Right atrium auricular region (tissue), 2 donors: ENCODE results near the gene SPTBN1. TPM values are rescaled to one million over a fixed set of nuclear protein-coding genes. Genes with fewer than 3 reads are reported as not detected.

Source experiments
- DNase-seq: peaks from one replicate; pipeline ENCODE4 v3.0.0-alpha.2; 2019; ENCODE audit warnings: low spot score
- H3K27ac ChIP-seq, 2 donors: fragments of 200-600 bp; sonication (generic); 1 replicate in 1 of 2; 2 replicates in 1 of 2; pipeline ENCODE4 v1.5.1; 2016 to 2019
- H3K27me3 ChIP-seq, 2 donors: fragments of 200-600 bp; sonication (generic); one replicate each; pipeline versions ENCODE4 v1.5.1 to v1.6.0; 2017 to 2019
- H3K36me3 ChIP-seq: fragments of 200-600 bp; sonication (generic); one replicate; pipeline ENCODE4 v1.5.1; 2016
- H3K4me1 ChIP-seq, 2 donors: fragments of 200-600 bp; sonication (generic); one replicate each; pipeline versions ENCODE4 v1.5.1 to v1.6.0; 2017 to 2019
- H3K4me3 ChIP-seq, 2 donors: fragments of 200-600 bp; sonication (generic); 1 replicate in 1 of 2; 2 replicates in 1 of 2; pipeline ENCODE4 v1.5.1; 2017 to 2019; ENCODE audit warnings: mild to moderate bottlenecking in 1 of 2, moderate library complexity in 1 of 2
- H3K9me3 ChIP-seq, 2 donors: fragments of 200-600 bp; sonication (generic); one replicate each; pipeline ENCODE4 v1.5.1; 2019
- total RNA-seq, 2 donors: library from RNA; depleted of rRNA; stranded (reverse); fragments of >200 nt; gene quantifications; one replicate each; pipeline ENCODE4 v1.1.0, GENCODE V29; 2016
- TF ChIP-seq, protein P1 (sequence below), 2 donors: fragments of 200-600 bp; sonication (generic); IDR thresholded peaks; one replicate each; pipeline ENCODE4 v1.5.1; 2019; ENCODE audit warnings: antibody characterized with exemption in 2 of 2

The SPTBN1 gene
- total RNA-seq, 2 donors from 2014 or later = 265 to 382 TPM

DNA sequence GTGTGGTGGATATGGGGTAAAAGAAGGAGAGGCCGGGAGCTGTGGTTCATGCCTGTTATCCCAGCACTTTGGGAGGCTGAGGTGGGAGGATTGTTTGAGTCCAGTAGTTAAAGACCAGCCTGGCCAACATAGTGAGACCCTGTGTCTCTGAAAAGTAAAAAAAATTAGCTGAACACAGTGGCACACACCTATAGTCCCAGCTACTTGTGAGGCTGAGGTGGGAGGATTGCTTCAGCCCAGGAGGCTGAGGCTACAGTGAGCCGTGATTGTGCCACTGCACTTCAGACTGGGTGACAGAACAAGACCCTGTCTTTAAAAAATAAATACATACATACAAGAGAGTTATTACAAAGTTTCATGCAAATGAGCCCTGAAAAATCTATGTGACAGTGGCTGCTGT is 80.6 kb downstream of the SPTBN1 start:
- Histone ChIP-seq H3K4me3 (no peak overlapping the region), H3K4me1 (peaks cover 0 to 62% of the 10 kb centered on the region in 2 donors), H3K36me3 (peaks cover 13% of the 10 kb centered on the region), H3K27ac (no peak overlapping the region), H3K9me3 (no peaks in the 10 kb centered on the region), H3K27me3 (no peaks in the 10 kb centered on the region)
- DNase-seq = no peak
- TF ChIP-seq, protein P1, sequence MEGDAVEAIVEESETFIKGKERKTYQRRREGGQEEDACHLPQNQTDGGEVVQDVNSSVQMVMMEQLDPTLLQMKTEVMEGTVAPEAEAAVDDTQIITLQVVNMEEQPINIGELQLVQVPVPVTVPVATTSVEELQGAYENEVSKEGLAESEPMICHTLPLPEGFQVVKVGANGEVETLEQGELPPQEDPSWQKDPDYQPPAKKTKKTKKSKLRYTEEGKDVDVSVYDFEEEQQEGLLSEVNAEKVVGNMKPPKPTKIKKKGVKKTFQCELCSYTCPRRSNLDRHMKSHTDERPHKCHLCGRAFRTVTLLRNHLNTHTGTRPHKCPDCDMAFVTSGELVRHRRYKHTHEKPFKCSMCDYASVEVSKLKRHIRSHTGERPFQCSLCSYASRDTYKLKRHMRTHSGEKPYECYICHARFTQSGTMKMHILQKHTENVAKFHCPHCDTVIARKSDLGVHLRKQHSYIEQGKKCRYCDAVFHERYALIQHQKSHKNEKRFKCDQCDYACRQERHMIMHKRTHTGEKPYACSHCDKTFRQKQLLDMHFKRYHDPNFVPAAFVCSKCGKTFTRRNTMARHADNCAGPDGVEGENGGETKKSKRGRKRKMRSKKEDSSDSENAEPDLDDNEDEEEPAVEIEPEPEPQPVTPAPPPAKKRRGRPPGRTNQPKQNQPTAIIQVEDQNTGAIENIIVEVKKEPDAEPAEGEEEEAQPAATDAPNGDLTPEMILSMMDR (IDR thresholded peaks at IDR 0.05) = no peak

DNA sequence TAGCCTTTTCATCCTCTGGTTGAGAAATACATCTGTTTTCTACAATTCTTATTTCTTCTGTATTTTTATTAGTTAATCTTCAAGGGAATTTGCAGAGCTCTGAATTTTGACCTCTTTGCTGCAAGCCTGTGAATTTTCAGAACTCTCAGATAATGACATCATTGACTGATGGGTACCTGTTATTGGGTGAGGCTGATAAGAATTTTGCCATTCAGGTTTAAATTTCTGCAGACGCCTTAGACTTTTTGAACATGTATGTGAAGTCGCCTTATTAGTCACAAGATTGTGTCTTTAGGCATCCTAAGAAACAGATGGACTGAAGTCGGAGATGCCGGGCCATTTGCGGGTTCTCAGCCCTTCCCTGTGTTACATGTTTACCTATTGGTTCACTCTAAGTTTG is 82.4 kb downstream of the SPTBN1 start:
- TF ChIP-seq, protein P1 (IDR thresholded peaks at IDR 0.05) = no peak
- Histone ChIP-seq H3K27ac (no peak overlapping the region), H3K4me1 (peaks cover 0 to 61% of the 10 kb centered on the region in 2 donors), H3K27me3 (no peaks in the 10 kb centered on the region), H3K4me3 (no peak overlapping the region), H3K36me3 (peaks cover 11% of the 10 kb centered on the region), H3K9me3 (no peaks in the 10 kb centered on the region)
- DNase-seq = no peak

DNA sequence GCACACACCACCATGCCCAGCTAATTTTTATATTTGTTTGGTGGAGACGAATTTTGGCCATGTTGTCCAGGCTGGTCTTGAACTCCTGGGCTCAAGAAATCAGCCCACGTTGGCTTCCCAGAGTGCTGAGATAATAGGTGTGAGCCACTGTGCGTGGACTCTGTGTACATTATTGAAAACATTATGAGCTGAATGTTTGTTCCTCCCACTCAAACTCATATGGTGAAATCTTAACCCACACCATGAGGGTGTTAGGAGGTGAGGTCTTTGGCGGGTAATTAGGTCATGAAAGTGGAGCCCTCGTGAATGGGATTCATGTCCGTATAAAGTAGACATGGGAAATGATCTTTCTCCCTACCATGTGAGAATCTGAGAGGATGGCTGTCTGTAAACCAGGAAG is 83.6 kb downstream of the SPTBN1 start:
- Histone ChIP-seq H3K4me3 (no peak overlapping the region), H3K27me3 (no peaks in the 10 kb centered on the region), H3K9me3 (no peaks in the 10 kb centered on the region), H3K27ac (no peak overlapping the region), H3K4me1 (peaks cover 0 to 61% of the 10 kb centered on the region in 2 donors), H3K36me3 (peaks cover 7% of the 10 kb centered on the region)
- no peak for DNase-seq
- TF ChIP-seq, protein P1 (IDR thresholded peaks at IDR 0.05) = no peak

DNA sequence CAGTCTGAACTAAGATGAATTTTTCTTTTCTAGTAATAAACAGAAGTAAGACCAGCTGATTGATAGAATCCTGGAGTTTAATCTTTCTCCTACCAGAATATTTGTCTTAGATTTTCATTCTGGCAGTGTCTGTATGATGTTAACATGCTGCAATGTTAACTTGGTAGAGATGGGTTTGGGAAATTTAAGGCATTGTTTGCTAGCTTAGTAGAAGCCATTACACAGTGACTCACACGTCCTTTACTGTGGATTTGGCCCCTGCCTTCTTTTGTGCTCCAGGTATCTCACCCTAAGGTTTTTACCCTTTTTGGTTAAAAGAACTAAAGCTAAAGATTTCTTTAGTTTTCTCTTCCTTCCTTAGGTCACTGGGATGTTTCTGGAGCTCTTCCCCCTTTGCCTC is 84.1 kb downstream of the SPTBN1 start:
- Histone ChIP-seq H3K4me3 (no peak overlapping the region), H3K4me1 (peaks cover 0 to 57% of the 10 kb centered on the region in 2 donors), H3K36me3 (peaks cover 2% of the 10 kb centered on the region), H3K27me3 (no peaks in the 10 kb centered on the region), H3K27ac (no peak overlapping the region), H3K9me3 (no peaks in the 10 kb centered on the region)
- DNase-seq = no peak
- TF ChIP-seq, protein P1 (IDR thresholded peaks at IDR 0.05) = no peak

DNA sequence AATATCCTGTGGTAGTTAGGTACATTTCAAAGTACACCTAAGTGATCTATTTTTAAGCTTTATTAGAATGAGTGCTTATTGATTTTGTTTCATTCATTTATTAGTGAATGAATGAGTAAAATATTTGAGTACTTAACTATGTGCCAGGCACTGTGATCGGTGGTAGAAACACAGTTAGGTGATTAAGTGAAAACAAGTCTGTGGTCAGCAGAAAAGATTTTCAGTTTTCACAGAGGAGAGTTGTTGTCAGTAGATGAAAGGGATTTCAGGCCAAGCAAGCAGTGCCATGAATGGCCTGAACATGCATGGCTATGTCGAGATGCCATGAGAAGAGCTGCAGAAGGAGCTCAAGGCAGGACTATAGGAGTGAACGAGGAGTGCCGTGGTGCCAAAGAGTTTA is 85.9 kb downstream of the SPTBN1 start:
- no peak overlapping the region for H3K27ac ChIP-seq
- DNase-seq = no peak
- no peaks in the 10 kb centered on the region for H3K36me3 ChIP-seq
- H3K4me3 ChIP-seq = no peak overlapping the region
- H3K27me3 ChIP-seq = no peaks in the 10 kb centered on the region
- TF ChIP-seq, protein P1 (IDR thresholded peaks at IDR 0.05) = no peak
- H3K9me3 ChIP-seq = no peaks in the 10 kb centered on the region
- peaks cover 0 to 58% of the 10 kb centered on the region in 2 donors for H3K4me1 ChIP-seq

DNA sequence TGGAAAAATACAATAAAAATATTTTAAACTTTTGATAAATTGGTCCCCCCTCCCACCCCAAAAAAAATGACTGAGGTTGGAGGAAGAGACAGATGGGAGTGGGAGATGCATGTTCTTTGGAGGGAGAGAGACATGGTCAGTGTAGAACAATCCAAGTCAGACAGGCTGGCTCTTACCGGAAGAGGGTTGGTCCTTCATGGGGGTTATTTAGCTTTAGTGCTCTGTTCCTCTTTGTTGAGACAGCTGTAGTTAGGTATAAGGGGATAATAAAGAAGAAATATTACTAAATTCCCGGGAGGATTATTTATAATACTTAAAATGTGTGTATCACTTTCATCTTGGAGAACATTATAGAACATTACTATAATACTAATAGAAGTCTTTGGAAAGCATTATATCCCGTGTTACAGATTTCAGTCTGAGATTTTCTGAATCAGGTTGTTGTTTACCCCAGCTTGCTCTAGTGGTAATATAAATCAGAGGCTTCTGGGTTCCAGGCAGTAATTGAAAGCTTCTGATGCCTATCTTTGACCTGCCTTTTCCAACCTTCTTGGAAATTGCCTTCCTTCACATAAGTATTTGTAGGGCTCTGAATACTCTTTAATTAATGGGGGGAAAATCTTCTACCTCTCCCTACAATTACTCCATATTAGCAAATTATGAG is 87.7 kb downstream of the SPTBN1 start:
- Histone ChIP-seq H3K9me3 (no peaks in the 10 kb centered on the region), H3K4me3 (no peak overlapping the region), H3K27ac (no peak overlapping the region), H3K4me1 (peaks cover 0 to 57% of the 10 kb centered on the region in 2 donors), H3K36me3 (no peaks in the 10 kb centered on the region), H3K27me3 (no peaks in the 10 kb centered on the region)
- TF ChIP-seq, protein P1 (IDR thresholded peaks at IDR 0.05) = no peak
- DNase-seq = no peak
